ENCODE results near the gene CELF3.
"Not testable (repeated sequence)": the region's sequence is repeated elsewhere in the genome, so short reads cannot be mapped to it uniquely, and the experiment has no call there.

CELF3 gene

GRCh38 chr1:151741516-151741915 lies 24.9 kb upstream of the CELF3 start:
- no peak overlapping the region for H3K4me3 ChIP-seq (ENCODE audit: low read length)
- DNase-seq (ENCODE audit: low read depth) = no peak
- TF ChIP-seq, protein P1, sequence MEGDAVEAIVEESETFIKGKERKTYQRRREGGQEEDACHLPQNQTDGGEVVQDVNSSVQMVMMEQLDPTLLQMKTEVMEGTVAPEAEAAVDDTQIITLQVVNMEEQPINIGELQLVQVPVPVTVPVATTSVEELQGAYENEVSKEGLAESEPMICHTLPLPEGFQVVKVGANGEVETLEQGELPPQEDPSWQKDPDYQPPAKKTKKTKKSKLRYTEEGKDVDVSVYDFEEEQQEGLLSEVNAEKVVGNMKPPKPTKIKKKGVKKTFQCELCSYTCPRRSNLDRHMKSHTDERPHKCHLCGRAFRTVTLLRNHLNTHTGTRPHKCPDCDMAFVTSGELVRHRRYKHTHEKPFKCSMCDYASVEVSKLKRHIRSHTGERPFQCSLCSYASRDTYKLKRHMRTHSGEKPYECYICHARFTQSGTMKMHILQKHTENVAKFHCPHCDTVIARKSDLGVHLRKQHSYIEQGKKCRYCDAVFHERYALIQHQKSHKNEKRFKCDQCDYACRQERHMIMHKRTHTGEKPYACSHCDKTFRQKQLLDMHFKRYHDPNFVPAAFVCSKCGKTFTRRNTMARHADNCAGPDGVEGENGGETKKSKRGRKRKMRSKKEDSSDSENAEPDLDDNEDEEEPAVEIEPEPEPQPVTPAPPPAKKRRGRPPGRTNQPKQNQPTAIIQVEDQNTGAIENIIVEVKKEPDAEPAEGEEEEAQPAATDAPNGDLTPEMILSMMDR (conservative IDR thresholded peaks at IDR 0.05; ENCODE audit: low read depth, low read length) = no peak

DNA sequence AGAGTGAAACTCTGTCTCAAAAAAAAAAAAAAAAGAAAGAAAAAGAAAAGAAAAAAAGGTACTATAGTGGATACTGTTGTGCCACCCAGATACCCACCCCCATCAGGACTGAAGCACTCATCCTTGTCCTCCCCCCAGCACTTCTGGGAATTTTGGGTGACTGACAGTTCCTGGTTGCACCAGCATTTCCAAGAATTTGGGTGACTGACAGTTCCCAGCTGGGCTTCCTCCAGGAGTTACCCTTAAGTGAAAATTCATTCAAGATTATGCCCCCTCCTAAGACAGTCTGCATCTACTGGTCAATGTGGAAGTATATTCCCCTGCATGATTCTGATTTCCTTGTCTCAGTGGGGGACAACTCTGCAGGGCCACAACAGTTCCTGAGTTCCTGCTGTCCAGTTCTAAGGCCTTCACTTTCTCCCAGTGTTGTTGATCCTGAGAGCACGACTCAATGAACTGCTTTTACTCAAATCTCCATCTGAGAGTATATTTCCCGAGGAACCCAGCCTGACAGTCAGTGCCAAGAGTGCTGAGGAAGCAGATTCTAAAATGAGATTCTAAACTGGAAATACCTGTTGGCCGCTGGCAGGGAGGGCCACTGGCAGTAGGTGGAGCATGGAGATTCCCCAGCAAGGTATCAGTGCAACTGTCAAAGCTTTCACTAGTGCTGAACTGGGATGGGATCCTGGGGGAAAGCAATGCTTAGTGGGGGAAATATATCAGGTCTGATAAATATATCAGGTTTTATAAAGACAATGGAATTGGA lies 23.2 kb upstream of the CELF3 start:
- no peak overlapping the region for H3K4me3 ChIP-seq (ENCODE audit: low read length)
- DNase-seq (ENCODE audit: low read depth) = no peak
- TF ChIP-seq, protein P1 (conservative IDR thresholded peaks at IDR 0.05; ENCODE audit: low read depth, low read length) = no peak

DNA sequence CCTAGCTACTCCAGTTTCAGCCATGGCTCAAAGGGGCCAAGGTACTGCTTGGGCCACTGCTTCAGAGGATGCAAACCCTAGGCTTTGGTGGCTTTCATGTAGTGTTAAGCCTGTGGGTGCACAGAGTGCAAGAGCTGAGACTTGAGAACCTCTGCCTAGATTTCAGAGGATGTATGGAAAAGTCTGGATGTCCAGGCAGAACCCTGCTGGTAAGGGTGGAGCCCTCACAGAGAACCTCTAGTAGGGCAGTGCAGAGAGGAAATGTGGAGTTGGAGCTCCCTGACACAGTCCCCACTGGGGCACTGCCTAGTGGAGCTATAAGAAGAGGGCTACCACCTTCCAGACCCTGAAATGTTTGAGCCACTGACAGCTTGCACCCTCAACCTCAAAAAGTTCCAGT lies 20.9 kb upstream of the CELF3 start:
- TF ChIP-seq, protein P1 (conservative IDR thresholded peaks at IDR 0.05; ENCODE audit: low read depth, low read length) = no peak
- DNase-seq (ENCODE audit: low read depth) = no peak

GRCh38 chr1:151737026-151737425 lies 20.4 kb upstream of the CELF3 start:
- H3K4me3 ChIP-seq (ENCODE audit: low read length) = no peak overlapping the region
- TF ChIP-seq, protein P1 (conservative IDR thresholded peaks at IDR 0.05; ENCODE audit: low read depth, low read length) = no peak
- no peak for DNase-seq (ENCODE audit: low read depth)

More for the DNA sequence above, 20.9 kb upstream of the CELF3 start:
- no peak overlapping the region for H3K4me3 ChIP-seq (ENCODE audit: low read length)

DNA sequence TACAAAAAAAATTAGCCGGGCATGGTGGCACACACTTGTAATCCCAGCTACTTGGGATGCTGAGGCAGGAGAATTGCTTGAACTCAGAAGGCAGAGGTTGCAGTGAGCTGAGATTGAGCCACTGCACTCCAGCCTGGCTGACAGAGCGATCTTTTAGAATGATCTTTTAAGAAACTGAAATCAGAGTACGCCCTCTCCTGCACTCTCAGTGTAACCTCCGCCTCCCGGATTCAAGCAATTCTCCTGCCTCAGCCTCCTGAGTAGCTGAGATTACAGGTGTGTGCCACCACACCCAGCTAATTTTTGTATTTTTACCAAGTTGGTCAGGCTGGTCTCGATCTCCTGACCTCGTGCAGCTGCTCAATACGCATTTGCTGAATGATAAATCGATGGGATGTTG lies 17.4 kb upstream of the CELF3 start:
- H3K4me3 ChIP-seq (ENCODE audit: low read length); DNase-seq (ENCODE audit: low read depth): not testable (repeated sequence)

DNA sequence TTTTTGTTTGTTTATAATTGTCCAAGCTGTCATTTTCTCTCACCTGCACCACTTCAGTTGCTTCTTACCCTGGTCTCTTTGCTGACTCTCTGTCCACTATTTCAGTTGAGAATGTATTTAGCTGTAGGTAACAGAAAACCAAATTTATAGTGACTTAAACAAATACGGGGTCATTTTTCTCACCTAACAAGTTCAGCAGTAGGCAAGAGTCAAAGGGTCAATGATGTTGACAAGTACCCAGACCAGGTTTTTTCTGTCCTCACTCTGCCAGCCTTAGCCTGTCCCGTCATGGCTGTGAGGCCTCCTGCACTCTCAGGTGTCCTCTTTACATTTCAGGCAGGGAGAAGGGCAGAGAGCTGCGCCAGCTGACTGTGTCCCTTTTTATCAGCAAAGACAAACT lies 16.5 kb upstream of the CELF3 start:
- no peak for DNase-seq (ENCODE audit: low read depth)
- TF ChIP-seq, protein P1 (conservative IDR thresholded peaks at IDR 0.05; ENCODE audit: low read depth, low read length) = no peak
- H3K4me3 ChIP-seq (ENCODE audit: low read length) = no peak overlapping the region

- no peak for DNase-seq (ENCODE audit: low read depth)
- no peak overlapping the region for H3K4me3 ChIP-seq (ENCODE audit: low read length)
- TF ChIP-seq, protein P1 (conservative IDR thresholded peaks at IDR 0.05; ENCODE audit: low read depth, low read length) = no peak
Measured at GRCh38 chr1:151729966-151730291, 13.3 kb upstream of the CELF3 start.

All from retinal pigment epithelial cell (primary cell).